GM12878 (cell line): ENCODE measurements around the gene SIM2. TPM values are rescaled to one million over a fixed set of nuclear protein-coding genes. Genes with fewer than 3 reads are reported as not detected.

ENCODE experiments used
- ATAC-seq: fragments of 200-7000 bp; cut with Tn5 transposase; 3 replicates; pipeline ENCODE4 v1.9.1; 2020; ENCODE audit warnings: mild to moderate bottlenecking, moderate library complexity
- BruUV-seq: library from RNA; stranded (reverse); fragments of 400-500 nt; replicated peaks from 2 replicates; lab custom pipeline; 2021; lab: Mats Ljungman, UMichigan
- CTCF ChIA-PET: fragments of 300-600 bp; sonication (Branson Sonifier 250); formaldehyde crosslinking; extraction: SDS; loops from one replicate; lab custom pipeline; 2021; ENCODE audit warnings: inconsistent platforms; lab: Yijun Ruan, JAX
- POLR2A ChIA-PET: fragments of 350-600 bp; formaldehyde crosslinking; extraction: SDS; loops from one replicate; lab custom pipeline; 2021; ENCODE audit warnings: inconsistent platforms; lab: Charles Lee
- RAD21 ChIA-PET: fragments of 300-600 bp; sonication (Branson Sonifier 250); formaldehyde crosslinking; loops from one replicate; lab custom pipeline; 2023; ENCODE audit warnings: antibody characterized with exemption; ENCODE audit not compliant: unreplicated experiment; lab: Charles Lee
- SMC1A ChIA-PET: fragments of 300-600 bp; sonication (Branson Sonifier 250); formaldehyde crosslinking; loops from one replicate; lab custom pipeline; 2023; ENCODE audit not compliant: unreplicated experiment, uncharacterized antibody; lab: Charles Lee
- DNase-seq: peaks from one replicate; pipeline ENCODE4 v3.0.0-alpha.2; 2011; ENCODE audit warnings: low read depth, low spot score
- FAIRE-seq: peaks from 3 replicates; lab custom pipeline; 2011; peaks lifted over from hg19 to GRCh38; lab: Jason Lieb, UNC
- H2AFZ ChIP-seq: 2 replicates; pipeline ENCODE4 v1.6.0; 2011; ENCODE audit warnings: low read depth, low read length, control low read depth; ENCODE audit not compliant: control insufficient read depth
- H3K27ac ChIP-seq: 2 replicates; pipeline ENCODE4 v1.5.1; 2011; ENCODE audit warnings: control low read depth; ENCODE audit not compliant: control insufficient read depth, insufficient read depth
- H3K27me3 ChIP-seq, 2 experiments: replicated peaks in 1 of 2; 2 replicates each; pipeline versions ENCODE4 v1.6.0 to v1.6.1; 2011; ENCODE audit warnings: low read length in 1 of 2; ENCODE audit not compliant: control insufficient read depth in 2 of 2, insufficient read depth in 2 of 2
- H3K36me3 ChIP-seq, 2 experiments: 2 replicates each; pipeline ENCODE4 v1.5.1; 2011; ENCODE audit warnings: low read length in 1 of 2; ENCODE audit not compliant: control insufficient read depth in 2 of 2, insufficient read depth in 2 of 2
- H3K4me1 ChIP-seq: 2 replicates; pipeline ENCODE4 v1.6.1; 2011; ENCODE audit warnings: mild to moderate bottlenecking, low read length, moderate library complexity, mixed read lengths; ENCODE audit not compliant: control insufficient read depth, insufficient read depth
- H3K4me2 ChIP-seq: 2 replicates; pipeline ENCODE4 v1.6.0; 2011; ENCODE audit warnings: control low read depth; ENCODE audit not compliant: control insufficient read depth, insufficient read depth
- H3K4me3 ChIP-seq: fragments of 200-600 bp; sonication (generic); 2 replicates; pipeline ENCODE4 v1.5.1; 2016
- H3K79me2 ChIP-seq: 2 replicates; pipeline ENCODE4 v1.6.0; 2011; ENCODE audit warnings: low read length; ENCODE audit not compliant: control insufficient read depth, insufficient read depth
- H3K9ac ChIP-seq: 2 replicates; pipeline ENCODE4 v1.8.0; 2011; ENCODE audit warnings: low read length, control low read depth, mixed read lengths; ENCODE audit not compliant: control insufficient read depth, insufficient read depth
- H3K9me3 ChIP-seq: replicated peaks from 3 replicates; pipeline ENCODE4 v1.5.1; 2011; ENCODE audit warnings: mild to moderate bottlenecking, low read length; ENCODE audit not compliant: control insufficient read depth, insufficient read depth
- H4K20me1 ChIP-seq: 2 replicates; pipeline ENCODE4 v1.6.0; 2011; ENCODE audit not compliant: control insufficient read depth, insufficient read depth
- ATF2 ChIP-seq: IDR thresholded peaks from 2 replicates; pipeline ENCODE4 v1.6.1; 2012; ENCODE audit warnings: low read length, inconsistent platforms
- BCL3 ChIP-seq: IDR thresholded peaks from 2 replicates; pipeline ENCODE4 v1.6.1; 2011; ENCODE audit warnings: borderline replicate concordance, low read depth, mild to moderate bottlenecking, moderate library complexity, low read length; ENCODE audit not compliant: insufficient read depth, poor library complexity, severe bottlenecking
- CBX5 ChIP-seq: sonication (generic); IDR thresholded peaks from 2 replicates; pipeline ENCODE4 v1.6.1; 2016; ENCODE audit warnings: low read depth, moderate library complexity, mild to moderate bottlenecking, inconsistent platforms
- MAX ChIP-seq: IDR thresholded peaks from 2 replicates; pipeline ENCODE4 v1.6.1; 2012; ENCODE audit warnings: low read depth, low read length, improper control_type of control experiment
- RELA ChIP-seq: fragments of 450-650 bp; IDR thresholded peaks from 2 replicates; pipeline ENCODE4 v1.8.0; 2014; ENCODE audit warnings: borderline replicate concordance; ENCODE audit not compliant: partially characterized antibody
- USF2 ChIP-seq: IDR thresholded peaks from 2 replicates; pipeline ENCODE4 v1.6.1; 2011; ENCODE audit warnings: low read depth, low read length, improper control_type of control experiment, borderline replicate concordance
- WGBS: methylation state at CpG from one replicate; pipeline ENCODE4 v1.1.6; 2016; ENCODE audit warnings: low lambda C conversion rate; ENCODE audit not compliant: insufficient replicate concordance, insufficient coverage; ENCODE audit errors: missing lambda C conversion rate; 5-methylcytosine and 5-hydroxymethylcytosine counted together
- in situ Hi-C: fragments of 300-500 bp; cut with MboI; formaldehyde crosslinking; loops from 9 replicates; pipeline ENCODE4 v1.14.3; 2018; ENCODE audit warnings: mixed read lengths
- intact Hi-C: fragments of 100-400 bp; cut with micrococcal nuclease; formaldehyde crosslinking; loops from one replicate; pipeline ENCODE4 v1.14.2; 2022; ENCODE audit not compliant: unreplicated experiment
- polyA plus RNA-seq, 11 experiments: library from polyadenylated mRNA; depleted of rRNA in 4 of 11; unstranded in 6 of 11; stranded (reverse) in 5 of 11; fragments of >200 nt; fragmentation: Nextera tagmentation in 4 of 11; fragmentation: Illumina TruSeq in 1 of 11; extraction: Ambion mirVana in 4 of 11; extraction: Trizol in 1 of 11; gene quantifications; 1 replicate in 1 of 11; 2 replicates in 10 of 11; pipeline versions ENCODE4 v1.2.1 to v1.2.3, GENCODE V29; 2011 to 2016; ENCODE audit warnings: inconsistent platforms in 2 of 11, missing spikeins in 2 of 11, low read depth in 1 of 11
- total RNA-seq, 4 experiments: library from RNA; depleted of rRNA in 3 of 4; stranded (reverse); fragments of >200 nt in 3 of 4; fragmentation: Illumina TruSeq in 1 of 4; extraction: Trizol in 1 of 4; gene quantifications; 2 replicates each; pipeline versions ENCODE4 v1.2.1 to v1.2.3, GENCODE V29; 2013 to 2021
- TF ChIP-seq, protein P1 (sequence below): IDR thresholded peaks from 2 replicates; pipeline ENCODE4 v1.6.1; 2011; ENCODE audit warnings: mild to moderate bottlenecking, low read depth, low read length, moderate library complexity; ENCODE audit not compliant: insufficient replicate concordance

Gene SIM2
- total and polyA plus RNA-seq, 10 of the 15 experiments (the other 5 are each of a cell fraction or from before 2014, with no cell fraction given): 0.02 to 0.15 (median 0.05) TPM; not detected in 7

DNA sequence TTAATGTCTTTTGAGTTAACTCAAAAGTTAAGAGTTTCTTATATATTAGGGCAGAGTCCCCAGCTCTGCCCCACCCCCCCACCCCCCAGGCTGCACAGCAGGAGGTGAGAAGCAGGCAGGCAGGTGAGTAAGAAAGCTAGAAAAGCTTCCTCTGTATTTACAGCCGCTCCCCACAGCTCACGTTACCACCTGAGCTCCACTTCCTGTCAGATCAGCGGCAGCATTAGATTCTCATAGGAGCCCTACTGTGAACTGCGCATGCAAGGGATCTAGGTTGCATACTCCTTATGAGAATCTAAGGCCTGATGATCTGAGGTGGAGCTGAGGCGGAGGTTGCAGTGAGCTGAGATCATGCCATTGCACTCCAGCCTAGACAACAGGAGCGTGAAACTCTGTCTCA lies 81.9 kb downstream of the SIM2 start:
- Histone ChIP-seq H3K4me2 (no peak overlapping the region), H3K36me3 (no peaks in the 10 kb centered on the region), H3K27me3 (no peaks in the 10 kb centered on the region), H3K9ac (no peak overlapping the region), H3K4me3 (no peak overlapping the region), H3K27ac (no peak overlapping the region), H3K79me2 (no peaks in the 10 kb centered on the region), H3K9me3 (no peaks in the 10 kb centered on the region), H4K20me1 (no peaks in the 10 kb centered on the region), H2AFZ (no peak overlapping the region), H3K4me1 (no peaks in the 10 kb centered on the region)
- ChIA-PET SMC1A (no interaction called here), CTCF (no interaction called here), POLR2A (no interaction called here), RAD21 (no interaction called here)
- BruUV-seq: no TSS peak
- in situ Hi-C loops (no loop called here), intact Hi-C loops (no loop called here)
- ATAC-seq: no peak
- 63% methylated on average over 6 of the region's 6 CpGs for WGBS
- DNase-seq: no peak
- TF ChIP-seq CBX5 (no peak), ATF2 (no peak), RELA (no peak)
- FAIRE-seq: no peak

- intact Hi-C loops: no loop called here
These were observed 84.9 kb downstream of the SIM2 start for GRCh38 chr21:36783612-36784374.

More at GRCh38 chr21:36783612-36784374, 84.9 kb downstream of the SIM2 start:
- Histone ChIP-seq H4K20me1 (no peaks in the 10 kb centered on the region), H3K9me3 (no peaks in the 10 kb centered on the region), H3K4me1 (no peaks in the 10 kb centered on the region), H3K36me3 (no peaks in the 10 kb centered on the region), H2AFZ (no peak overlapping the region), H3K27me3 (no peaks in the 10 kb centered on the region), H3K27ac (no peak overlapping the region), H3K4me2 (no peak overlapping the region), H3K79me2 (no peaks in the 10 kb centered on the region), H3K4me3 (no peak overlapping the region), H3K9ac (no peak overlapping the region)
- DNase-seq (no peak), ATAC-seq (no peak), FAIRE-seq (no peak)
- no TSS peak for BruUV-seq
- ChIA-PET POLR2A (no interaction called here), RAD21 (interaction anchor here (0.7 kb wide), 1 partner anchor 373 kb away, joined by 3 read pairs; no protein-coding TSS in a partner anchor), CTCF (interaction anchor here (0.9 kb wide), 1 partner anchor 21 kb away, joined by 3 read pairs; no protein-coding TSS in a partner anchor), SMC1A (no interaction called here)
- in situ Hi-C loops: no loop called here
- 90% methylated on average over 8 of the region's 8 CpGs for WGBS
- TF ChIP-seq MAX: no peak
- TF ChIP-seq USF2: no peak
- TF ChIP-seq, protein P1, sequence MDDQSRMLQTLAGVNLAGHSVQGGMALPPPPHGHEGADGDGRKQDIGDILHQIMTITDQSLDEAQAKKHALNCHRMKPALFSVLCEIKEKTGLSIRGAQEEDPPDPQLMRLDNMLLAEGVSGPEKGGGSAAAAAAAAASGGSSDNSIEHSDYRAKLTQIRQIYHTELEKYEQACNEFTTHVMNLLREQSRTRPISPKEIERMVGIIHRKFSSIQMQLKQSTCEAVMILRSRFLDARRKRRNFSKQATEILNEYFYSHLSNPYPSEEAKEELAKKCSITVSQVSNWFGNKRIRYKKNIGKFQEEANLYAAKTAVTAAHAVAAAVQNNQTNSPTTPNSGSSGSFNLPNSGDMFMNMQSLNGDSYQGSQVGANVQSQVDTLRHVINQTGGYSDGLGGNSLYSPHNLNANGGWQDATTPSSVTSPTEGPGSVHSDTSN: peak; percentile 10
- TF ChIP-seq BCL3: peak; percentile 48
